Neural cell (in vitro differentiated cells): ENCODE measurements around the gene TSPEAR. TPM values are rescaled to one million over a fixed set of nuclear protein-coding genes. Genes with fewer than 3 reads are reported as not detected.

ENCODE experiments used
- H2AFZ ChIP-seq: fragments of 200-600, 300-800 bp; sonication (generic), shearing (Covaris generic); 2 replicates; pipeline ENCODE4 v1.6.0; 2014; ENCODE audit warnings: low read depth, mild to moderate bottlenecking, antibody characterized with exemption, low read length, moderate library complexity
- H3F3A ChIP-seq: fragments of 200-600 bp; shearing (Covaris generic); 2 replicates; pipeline ENCODE4 v1.6.1; 2016; ENCODE audit warnings: mild to moderate bottlenecking, moderate library complexity, mixed read lengths, antibody characterized with exemption, low read length; ENCODE audit not compliant: insufficient read depth, poor library complexity, severe bottlenecking
- H3K27ac ChIP-seq: fragments of 200-600, 300-800 bp; sonication (generic), shearing (Covaris generic); 2 replicates; pipeline ENCODE4 v1.5.1; 2014; ENCODE audit warnings: mild to moderate bottlenecking, low read length, moderate library complexity
- H3K27me3 ChIP-seq: fragments of 300-800, 200-600 bp; sonication (generic), shearing (Covaris generic); 2 replicates; pipeline ENCODE4 v1.6.0; 2014; ENCODE audit warnings: mild to moderate bottlenecking, low read depth, low read length, moderate library complexity; ENCODE audit not compliant: insufficient read depth
- H3K36me3 ChIP-seq: fragments of 300-800, 200-600 bp; sonication (generic), shearing (Covaris generic); 2 replicates; pipeline ENCODE4 v1.5.1; 2014; ENCODE audit warnings: mild to moderate bottlenecking, antibody characterized with exemption, low read length, moderate library complexity; ENCODE audit not compliant: insufficient read depth
- H3K4me2 ChIP-seq: fragments of 300-800, 200-600 bp; sonication (generic), shearing (Covaris generic); 2 replicates; pipeline ENCODE4 v1.6.0; 2014; ENCODE audit warnings: mild to moderate bottlenecking, low read length
- H3K4me3 ChIP-seq: fragments of 300-800, 200-600 bp; sonication (generic), shearing (Covaris generic); 2 replicates; pipeline ENCODE4 v1.5.1; 2014; ENCODE audit warnings: mild to moderate bottlenecking, low read length, moderate library complexity
- H3K79me2 ChIP-seq: fragments of 200-600 bp; shearing (Covaris generic); replicated peaks from 2 replicates; pipeline ENCODE4 v1.6.0; 2014; ENCODE audit warnings: mild to moderate bottlenecking, low read length, moderate library complexity; ENCODE audit not compliant: insufficient read depth
- H3K9ac ChIP-seq: fragments of 300-800, 200-600 bp; sonication (generic), shearing (Covaris generic); 2 replicates; pipeline ENCODE4 v1.6.1; 2016; ENCODE audit warnings: mild to moderate bottlenecking, low read length, mixed read lengths
- H3K9me2 ChIP-seq: fragments of 200-600 bp; shearing (Covaris generic); 2 replicates; pipeline ENCODE4 v1.6.1; 2016; ENCODE audit warnings: mild to moderate bottlenecking, low read length, mixed read lengths; ENCODE audit not compliant: insufficient read depth
- H3K9me3 ChIP-seq: fragments of 200-600, 300-800 bp; sonication (generic), shearing (Covaris generic); 2 replicates; pipeline ENCODE4 v1.6.1; 2016; ENCODE audit warnings: mild to moderate bottlenecking, mixed run types, low read length, moderate library complexity, mixed read lengths
- H4K20me1 ChIP-seq: fragments of 200-600 bp; shearing (Covaris generic); 2 replicates; pipeline ENCODE4 v1.6.1; 2016; ENCODE audit warnings: mild to moderate bottlenecking, mixed run types; ENCODE audit not compliant: insufficient read depth
- EP300 ChIP-seq: fragments of 450-650 bp; conservative IDR thresholded peaks from 2 replicates; pipeline ENCODE4 v1.6.1; 2014; ENCODE audit warnings: antibody characterized with exemption, mild to moderate bottlenecking, moderate library complexity; ENCODE audit not compliant: poor library complexity, severe bottlenecking
- EZH2 ChIP-seq: fragments of 200-600, 300-800 bp; shearing (Covaris generic), sonication (generic); IDR thresholded peaks from 2 replicates; pipeline ENCODE4 v1.6.1; 2014; ENCODE audit warnings: antibody characterized with exemption, low read length, borderline replicate concordance, mild to moderate bottlenecking; ENCODE audit not compliant: insufficient read depth, poor library complexity, severe bottlenecking
- MXI1 ChIP-seq: fragments of 450-650 bp; conservative IDR thresholded peaks from 2 replicates; pipeline ENCODE4 v1.6.1; 2014; ENCODE audit warnings: antibody characterized with exemption, mild to moderate bottlenecking; ENCODE audit not compliant: poor library complexity, severe bottlenecking
- POLR2AphosphoS5 ChIP-seq: IDR thresholded peaks from 2 replicates; pipeline ENCODE4 v1.6.1; 2012
- RAD21 ChIP-seq: fragments of 450-650 bp; conservative IDR thresholded peaks from 2 replicates; pipeline ENCODE4 v1.6.1; 2014; ENCODE audit warnings: antibody characterized with exemption, mild to moderate bottlenecking, moderate library complexity
- SMC3 ChIP-seq: fragments of 450-650 bp; conservative IDR thresholded peaks from 2 replicates; pipeline ENCODE4 v1.6.1; 2014; ENCODE audit warnings: antibody characterized with exemption, mild to moderate bottlenecking, moderate library complexity; ENCODE audit not compliant: poor library complexity
- TAF1 ChIP-seq: IDR thresholded peaks from 2 replicates; pipeline ENCODE4 v1.6.1; 2012; ENCODE audit warnings: low read depth
- polyA plus RNA-seq: library from polyadenylated mRNA; depleted of rRNA; stranded (reverse); fragments of >200 nt; gene quantifications from 2 replicates; pipeline ENCODE4 v1.2.3, GENCODE V29; 2014
- TF ChIP-seq, protein P1 (sequence below): fragments of 450-650 bp; IDR thresholded peaks from 2 replicates; pipeline ENCODE4 v1.5.1; 2014; ENCODE audit warnings: antibody characterized with exemption, mild to moderate bottlenecking, moderate library complexity; ENCODE audit not compliant: poor library complexity, severe bottlenecking
- TF ChIP-seq, protein P2 (sequence below): IDR thresholded peaks from 2 replicates; pipeline ENCODE4 v1.6.1; 2012; ENCODE audit warnings: borderline replicate concordance

Gene TSPEAR
- polyA plus RNA-seq, 1 donor from 2014 or later: 0.19 TPM

- TF ChIP-seq, protein P1, sequence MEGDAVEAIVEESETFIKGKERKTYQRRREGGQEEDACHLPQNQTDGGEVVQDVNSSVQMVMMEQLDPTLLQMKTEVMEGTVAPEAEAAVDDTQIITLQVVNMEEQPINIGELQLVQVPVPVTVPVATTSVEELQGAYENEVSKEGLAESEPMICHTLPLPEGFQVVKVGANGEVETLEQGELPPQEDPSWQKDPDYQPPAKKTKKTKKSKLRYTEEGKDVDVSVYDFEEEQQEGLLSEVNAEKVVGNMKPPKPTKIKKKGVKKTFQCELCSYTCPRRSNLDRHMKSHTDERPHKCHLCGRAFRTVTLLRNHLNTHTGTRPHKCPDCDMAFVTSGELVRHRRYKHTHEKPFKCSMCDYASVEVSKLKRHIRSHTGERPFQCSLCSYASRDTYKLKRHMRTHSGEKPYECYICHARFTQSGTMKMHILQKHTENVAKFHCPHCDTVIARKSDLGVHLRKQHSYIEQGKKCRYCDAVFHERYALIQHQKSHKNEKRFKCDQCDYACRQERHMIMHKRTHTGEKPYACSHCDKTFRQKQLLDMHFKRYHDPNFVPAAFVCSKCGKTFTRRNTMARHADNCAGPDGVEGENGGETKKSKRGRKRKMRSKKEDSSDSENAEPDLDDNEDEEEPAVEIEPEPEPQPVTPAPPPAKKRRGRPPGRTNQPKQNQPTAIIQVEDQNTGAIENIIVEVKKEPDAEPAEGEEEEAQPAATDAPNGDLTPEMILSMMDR: no peak
- H3K79me2 ChIP-seq: no peaks in the 10 kb centered on the region
- H3F3A ChIP-seq: no peaks in the 10 kb centered on the region
- H3K27ac ChIP-seq: no peak overlapping the region
- H3K4me3 ChIP-seq: no peak overlapping the region
- no peaks in the 10 kb centered on the region for H3K9me3 ChIP-seq
- no peaks in the 10 kb centered on the region for H3K27me3 ChIP-seq
- no peak overlapping the region for H3K9ac ChIP-seq
- no peaks in the 10 kb centered on the region for H3K36me3 ChIP-seq
- H3K9me2 ChIP-seq: no peaks in the 10 kb centered on the region
- no peaks in the 10 kb centered on the region for H4K20me1 ChIP-seq
- no peak overlapping the region for H3K4me2 ChIP-seq
- H2AFZ ChIP-seq: no peak overlapping the region
Observed at GRCh38 chr21:44462834-44463200, 248.6 kb downstream of the TSPEAR start.

GRCh38 chr21:44462086-44462833, 249.1 kb downstream of the TSPEAR start:
- H3K79me2 ChIP-seq: no peaks in the 10 kb centered on the region
- H3K36me3 ChIP-seq: peaks cover 5% of the 10 kb centered on the region
- TF ChIP-seq MXI1: no peak
- TF ChIP-seq, protein P2, sequence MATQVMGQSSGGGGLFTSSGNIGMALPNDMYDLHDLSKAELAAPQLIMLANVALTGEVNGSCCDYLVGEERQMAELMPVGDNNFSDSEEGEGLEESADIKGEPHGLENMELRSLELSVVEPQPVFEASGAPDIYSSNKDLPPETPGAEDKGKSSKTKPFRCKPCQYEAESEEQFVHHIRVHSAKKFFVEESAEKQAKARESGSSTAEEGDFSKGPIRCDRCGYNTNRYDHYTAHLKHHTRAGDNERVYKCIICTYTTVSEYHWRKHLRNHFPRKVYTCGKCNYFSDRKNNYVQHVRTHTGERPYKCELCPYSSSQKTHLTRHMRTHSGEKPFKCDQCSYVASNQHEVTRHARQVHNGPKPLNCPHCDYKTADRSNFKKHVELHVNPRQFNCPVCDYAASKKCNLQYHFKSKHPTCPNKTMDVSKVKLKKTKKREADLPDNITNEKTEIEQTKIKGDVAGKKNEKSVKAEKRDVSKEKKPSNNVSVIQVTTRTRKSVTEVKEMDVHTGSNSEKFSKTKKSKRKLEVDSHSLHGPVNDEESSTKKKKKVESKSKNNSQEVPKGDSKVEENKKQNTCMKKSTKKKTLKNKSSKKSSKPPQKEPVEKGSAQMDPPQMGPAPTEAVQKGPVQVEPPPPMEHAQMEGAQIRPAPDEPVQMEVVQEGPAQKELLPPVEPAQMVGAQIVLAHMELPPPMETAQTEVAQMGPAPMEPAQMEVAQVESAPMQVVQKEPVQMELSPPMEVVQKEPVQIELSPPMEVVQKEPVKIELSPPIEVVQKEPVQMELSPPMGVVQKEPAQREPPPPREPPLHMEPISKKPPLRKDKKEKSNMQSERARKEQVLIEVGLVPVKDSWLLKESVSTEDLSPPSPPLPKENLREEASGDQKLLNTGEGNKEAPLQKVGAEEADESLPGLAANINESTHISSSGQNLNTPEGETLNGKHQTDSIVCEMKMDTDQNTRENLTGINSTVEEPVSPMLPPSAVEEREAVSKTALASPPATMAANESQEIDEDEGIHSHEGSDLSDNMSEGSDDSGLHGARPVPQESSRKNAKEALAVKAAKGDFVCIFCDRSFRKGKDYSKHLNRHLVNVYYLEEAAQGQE: no peak
- H3K9ac ChIP-seq: no peak overlapping the region
- H3K4me2 ChIP-seq: no peak overlapping the region
- H3K9me3 ChIP-seq: no peaks in the 10 kb centered on the region
- no peaks in the 10 kb centered on the region for H3F3A ChIP-seq
- H2AFZ ChIP-seq: no peak overlapping the region
- H4K20me1 ChIP-seq: no peaks in the 10 kb centered on the region
- no peak overlapping the region for H3K4me3 ChIP-seq
- H3K27ac ChIP-seq: no peak overlapping the region
- no peaks in the 10 kb centered on the region for H3K27me3 ChIP-seq
- H3K9me2 ChIP-seq: no peaks in the 10 kb centered on the region

DNA sequence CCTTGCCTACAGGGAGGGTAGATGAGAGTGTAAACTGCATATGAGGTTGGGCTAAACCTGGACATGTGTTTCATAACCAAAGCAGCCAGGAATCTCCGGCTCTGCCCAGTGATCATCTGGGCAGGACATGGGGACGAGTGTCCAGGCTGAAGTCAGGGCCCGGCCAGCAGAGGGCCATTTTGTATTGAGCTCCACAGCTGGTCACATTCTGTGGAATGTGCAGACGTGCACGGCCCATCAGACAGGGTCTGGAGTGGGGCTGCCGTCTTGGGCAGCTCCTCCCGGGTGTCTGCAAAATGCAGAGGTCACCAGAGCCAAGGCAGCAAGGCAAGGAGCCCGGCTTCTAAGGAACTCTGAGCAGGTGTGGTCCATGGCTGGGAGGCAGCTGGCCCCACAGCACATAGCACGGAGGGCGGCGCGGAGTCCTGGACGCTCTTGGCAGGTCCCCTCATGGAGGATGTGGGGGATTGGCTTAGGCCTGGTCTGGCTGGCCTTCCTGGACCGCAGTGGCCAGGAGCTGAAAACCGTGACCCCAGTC, 249.8 kb downstream of the TSPEAR start:
- no peak overlapping the region for H2AFZ ChIP-seq
- H3K36me3 ChIP-seq: peaks cover 11% of the 10 kb centered on the region
- H3K9ac ChIP-seq: no peak overlapping the region
- H3F3A ChIP-seq: no peaks in the 10 kb centered on the region
- no peaks in the 10 kb centered on the region for H4K20me1 ChIP-seq
- H3K4me3 ChIP-seq: no peak overlapping the region
- H3K9me3 ChIP-seq: no peaks in the 10 kb centered on the region
- H3K27ac ChIP-seq: no peak overlapping the region
- TF ChIP-seq SMC3: no peak
- TF ChIP-seq POLR2AphosphoS5: no peak
- TF ChIP-seq, protein P1: no peak
- no peak for TF ChIP-seq RAD21
- no peak for TF ChIP-seq EZH2
- no peak for TF ChIP-seq TAF1
- TF ChIP-seq, protein P2: no peak
- no peak for TF ChIP-seq MXI1
- TF ChIP-seq EP300: no peak
- H3K9me2 ChIP-seq: no peaks in the 10 kb centered on the region
- no peaks in the 10 kb centered on the region for H3K79me2 ChIP-seq
- no peaks in the 10 kb centered on the region for H3K27me3 ChIP-seq
- no peak overlapping the region for H3K4me2 ChIP-seq
